ENCODE results near the gene KCNMA1. TPM values are rescaled to one million over a fixed set of nuclear protein-coding genes. Genes with fewer than 3 reads are reported as not detected.

Gene KCNMA1
- total RNA-seq, 1 donor from 2014 or later, result 30.1 TPM

DNA sequence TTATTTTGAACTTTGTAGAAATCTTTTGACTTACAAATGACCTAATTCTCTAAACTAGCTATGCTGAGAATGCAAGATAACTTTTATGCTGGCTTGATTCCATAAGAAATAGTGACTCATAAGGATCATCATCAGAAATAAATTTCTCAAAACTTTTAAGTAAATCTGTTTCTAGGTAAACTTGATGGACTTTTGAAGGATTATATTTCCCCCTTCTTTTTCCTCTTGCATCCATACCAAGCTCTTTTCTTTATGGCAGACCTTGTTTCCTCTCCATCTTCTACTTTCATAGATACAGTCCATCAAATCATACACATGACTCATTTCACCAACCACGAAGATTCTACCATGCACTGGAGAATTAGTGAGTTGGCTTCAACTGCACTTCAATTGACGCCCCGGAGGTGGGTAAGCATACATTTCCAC is 336.3 kb downstream of the KCNMA1 start:
- H3K4me3 Mint-ChIP-seq, result no peak overlapping the region
- peaks cover 8% of the 10 kb centered on the region for H3K27me3 Mint-ChIP-seq
- DNase-seq (ENCODE audit: extremely low spot score, unreplicated experiment), result no peak
- H3K27ac Mint-ChIP-seq, result no peak overlapping the region
- H3K4me1 Mint-ChIP-seq (ENCODE audit: unreplicated experiment), result peaks cover 6% of the 10 kb centered on the region
- no peaks in the 10 kb centered on the region for H3K36me3 Mint-ChIP-seq
- peaks cover 6% of the 10 kb centered on the region for H3K9me3 Mint-ChIP-seq
- no peak for TF ChIP-seq CTCF (conservative IDR thresholded peaks at IDR 0.05)

- H3K4me1 Mint-ChIP-seq (ENCODE audit: unreplicated experiment), result peaks cover 6% of the 10 kb centered on the region
- no peak overlapping the region for H3K27ac Mint-ChIP-seq
- no peak for DNase-seq (ENCODE audit: extremely low spot score, unreplicated experiment)
These were observed 336.8 kb downstream of the KCNMA1 start for GRCh38 chr10:77300682-77301302.

DNA sequence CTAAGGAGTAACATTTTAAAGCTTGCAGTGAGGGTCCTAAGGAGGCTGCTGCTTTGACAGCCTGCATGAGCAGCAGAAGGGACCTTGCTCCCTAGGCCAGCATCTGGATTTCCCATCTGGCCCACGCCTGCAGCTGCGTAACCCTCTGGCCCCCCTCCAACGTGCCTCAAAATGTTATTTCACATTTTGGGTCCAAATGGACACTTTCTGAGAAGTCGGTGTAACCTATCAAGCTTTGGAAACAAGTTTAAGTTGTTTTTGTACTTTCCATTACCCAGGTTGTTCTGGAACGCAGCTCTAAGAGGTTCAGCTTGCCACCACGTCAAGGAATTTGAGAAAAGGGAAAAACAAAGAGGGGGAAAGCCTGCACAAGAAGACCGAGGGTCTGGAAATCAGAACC is 338.3 kb downstream of the KCNMA1 start:
- Mint-ChIP-seq H3K27me3 (peaks cover 5% of the 10 kb centered on the region), H3K9me3 (peaks cover 6% of the 10 kb centered on the region), H3K4me1 (ENCODE audit: unreplicated experiment) (peaks cover 6% of the 10 kb centered on the region), H3K4me3 (no peak overlapping the region), H3K27ac (no peak overlapping the region), H3K36me3 (no peaks in the 10 kb centered on the region)
- no peak for DNase-seq (ENCODE audit: extremely low spot score, unreplicated experiment)
- no peak for TF ChIP-seq CTCF (conservative IDR thresholded peaks at IDR 0.05)

More at GRCh38 chr10:77300682-77301302, 336.8 kb downstream of the KCNMA1 start:
- H3K27me3 Mint-ChIP-seq, result peaks cover 5% of the 10 kb centered on the region
- H3K4me3 Mint-ChIP-seq, result no peak overlapping the region
- H3K36me3 Mint-ChIP-seq, result no peaks in the 10 kb centered on the region
- H3K9me3 Mint-ChIP-seq, result peaks cover 6% of the 10 kb centered on the region
- TF ChIP-seq CTCF (conservative IDR thresholded peaks at IDR 0.05), result no peak

- no peak overlapping the region for H3K4me3 Mint-ChIP-seq
- DNase-seq (ENCODE audit: extremely low spot score, unreplicated experiment), result no peak
- H3K36me3 Mint-ChIP-seq, result no peaks in the 10 kb centered on the region
- peaks cover 6% of the 10 kb centered on the region for H3K9me3 Mint-ChIP-seq
- peaks cover 10% of the 10 kb centered on the region for H3K27me3 Mint-ChIP-seq
- H3K4me1 Mint-ChIP-seq (ENCODE audit: unreplicated experiment), result peaks cover 12% of the 10 kb centered on the region
- no peak for TF ChIP-seq CTCF (conservative IDR thresholded peaks at IDR 0.05)
- no peak overlapping the region for H3K27ac Mint-ChIP-seq
These were observed 340.2 kb downstream of the KCNMA1 start for GRCh38 chr10:77297393-77297739.

DNA sequence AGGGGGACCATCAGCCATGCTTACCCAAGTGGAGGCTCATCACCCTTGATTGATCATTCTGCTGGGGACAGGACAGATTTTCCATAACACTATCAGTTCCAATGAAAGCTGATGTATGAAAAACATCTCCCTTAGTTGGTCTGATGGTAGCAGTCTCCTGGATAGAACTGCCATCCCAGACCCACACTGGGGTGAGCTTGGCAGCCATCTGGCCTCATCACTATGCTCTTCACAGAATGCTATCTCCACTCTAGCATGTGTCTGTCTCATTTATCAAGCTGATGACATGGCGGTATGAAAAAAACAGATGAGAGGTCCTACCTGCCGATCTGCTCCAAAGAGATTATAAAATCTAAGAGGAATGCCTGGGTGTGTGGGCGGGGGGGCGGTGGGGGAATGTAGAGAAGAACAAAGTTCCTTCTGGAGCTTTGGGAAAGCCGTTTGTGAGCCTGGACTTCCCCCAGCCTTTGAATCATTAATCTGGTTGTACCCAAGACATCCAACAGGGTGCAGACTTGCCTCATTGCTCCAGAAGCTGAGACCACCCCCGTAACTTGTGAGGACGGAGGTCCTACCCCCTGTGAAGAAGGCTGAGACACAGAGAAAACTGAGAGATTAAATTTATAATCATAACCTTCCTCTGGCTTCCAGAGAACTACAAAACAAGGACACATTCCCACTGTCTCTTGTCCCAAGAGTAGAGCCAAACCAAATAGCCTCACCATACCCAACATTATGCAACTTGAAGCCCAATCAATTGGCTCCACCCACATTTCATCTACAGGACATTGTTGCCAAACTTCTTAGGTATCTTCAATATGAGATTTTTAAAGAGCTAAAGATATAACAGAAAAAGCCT is 340.8 kb downstream of the KCNMA1 start:
- Mint-ChIP-seq H3K27me3 (peaks cover 10% of the 10 kb centered on the region), H3K36me3 (no peaks in the 10 kb centered on the region), H3K27ac (no peak overlapping the region), H3K9me3 (peaks cover 6% of the 10 kb centered on the region), H3K4me3 (no peak overlapping the region), H3K4me1 (ENCODE audit: unreplicated experiment) (peaks cover 14% of the 10 kb centered on the region)
- TF ChIP-seq CTCF (conservative IDR thresholded peaks at IDR 0.05), result no peak
- DNase-seq (ENCODE audit: extremely low spot score, unreplicated experiment), result no peak
